GM20000 (cell line): Measurements from ENCODE around the gene ACKR3.

Experiments
- DNase-seq: peaks from one replicate; pipeline ENCODE4 v3.0.0; 2012; ENCODE audit warnings: low spot score
- CTCF ChIP-seq: IDR thresholded peaks from 2 replicates; pipeline ENCODE4 v1.5.1; 2012; ENCODE audit warnings: mild to moderate bottlenecking, control low read depth; ENCODE audit errors: extremely low read depth, missing control alignments

ACKR3 gene

GRCh38 chr2:236561874-236562273 lies 7.8 kb upstream of the ACKR3 start:
- no peak for TF ChIP-seq CTCF
- DNase-seq = no peak

GRCh38 chr2:236562434-236562833 lies 7.2 kb upstream of the ACKR3 start:
- TF ChIP-seq CTCF = no peak
- DNase-seq = no peak

- no peak for TF ChIP-seq CTCF
- DNase-seq = no peak
Observed at GRCh38 chr2:236563953-236564352, 5.7 kb upstream of the ACKR3 start.

- no peak for DNase-seq
- TF ChIP-seq CTCF = no peak
Observed at GRCh38 chr2:236565212-236565611, 4.4 kb upstream of the ACKR3 start.

GRCh38 chr2:236565879-236566402 lies 3.7 kb upstream of the ACKR3 start:
- TF ChIP-seq CTCF = no peak
- no peak for DNase-seq

- TF ChIP-seq CTCF = no peak
- DNase-seq = no peak
Observed at GRCh38 chr2:236566596-236566995, 3.0 kb upstream of the ACKR3 start.

- TF ChIP-seq CTCF = peak; percentile 15
- peak; percentile 83 for DNase-seq
Observed at GRCh38 chr2:236568068-236568921, 1.3 kb upstream of the ACKR3 start.
